H7 (cell line): ENCODE data around the gene CUBN. TPM values are rescaled to one million over a fixed set of nuclear protein-coding genes. Genes with fewer than 3 reads are reported as not detected.
"Not testable (repeated sequence)": the region's sequence is repeated elsewhere in the genome, so short reads cannot be mapped to it uniquely, and the experiment has no call there.

Experiments used
- DNase-seq: peaks from one replicate; pipeline ENCODE4 v3.0.0; 2012
- H3K27me3 ChIP-seq: 2 replicates; pipeline ENCODE4 v1.6.0; 2011; ENCODE audit warnings: mild to moderate bottlenecking, low read length; ENCODE audit not compliant: control insufficient read depth, insufficient read depth
- H3K36me3 ChIP-seq: replicated peaks from 2 replicates; pipeline ENCODE4 v1.5.1; 2011; ENCODE audit warnings: low read length; ENCODE audit not compliant: control insufficient read depth, insufficient read depth
- H3K4me3 ChIP-seq: 2 replicates; pipeline ENCODE4 v1.5.1; 2011; ENCODE audit warnings: low read depth, mild to moderate bottlenecking, control low read depth, low read length, moderate library complexity; ENCODE audit not compliant: insufficient read depth
- total RNA-seq: library from RNA; depleted of rRNA; stranded (reverse); fragments of >200 nt; shearing (Covaris generic); gene quantifications from 2 replicates; pipeline ENCODE4 v1.2.3, GENCODE V29; 2014

The CUBN gene
- total RNA-seq, 1 experiment from 2014 or later: 0.10 TPM

DNA sequence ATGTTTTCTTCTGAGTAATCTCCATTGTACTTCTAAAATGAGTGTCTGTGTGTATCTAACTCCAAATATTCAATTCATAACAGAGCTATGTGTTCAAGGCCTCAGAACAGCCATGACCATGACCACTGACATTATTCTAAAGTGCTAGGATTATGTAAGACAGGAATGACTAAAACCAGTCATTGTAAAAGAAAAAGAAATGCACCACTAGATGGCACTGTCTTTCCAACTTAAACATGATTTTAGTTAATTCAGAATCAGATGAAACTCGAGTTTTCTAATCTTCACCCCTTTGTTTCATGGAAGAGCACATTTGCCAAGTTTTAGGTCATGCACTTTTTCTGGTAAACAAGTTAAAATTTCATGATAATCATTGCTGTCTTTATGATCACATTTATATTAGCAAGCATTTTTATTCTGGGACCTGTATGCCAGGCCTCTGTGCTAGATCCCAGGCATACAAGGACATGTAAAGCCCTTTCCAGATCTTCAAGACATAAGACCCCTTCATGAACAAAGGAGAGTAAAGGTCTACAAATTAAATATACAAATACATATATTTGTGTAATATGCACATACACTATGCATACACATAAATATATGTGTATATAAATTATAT is 286.2 kb downstream of the CUBN start:
- DNase-seq: peak; percentile 22
- Histone ChIP-seq H3K27me3 (no peaks in the 10 kb centered on the region), H3K36me3 (no peaks in the 10 kb centered on the region), H3K4me3 (no peak overlapping the region)

DNA sequence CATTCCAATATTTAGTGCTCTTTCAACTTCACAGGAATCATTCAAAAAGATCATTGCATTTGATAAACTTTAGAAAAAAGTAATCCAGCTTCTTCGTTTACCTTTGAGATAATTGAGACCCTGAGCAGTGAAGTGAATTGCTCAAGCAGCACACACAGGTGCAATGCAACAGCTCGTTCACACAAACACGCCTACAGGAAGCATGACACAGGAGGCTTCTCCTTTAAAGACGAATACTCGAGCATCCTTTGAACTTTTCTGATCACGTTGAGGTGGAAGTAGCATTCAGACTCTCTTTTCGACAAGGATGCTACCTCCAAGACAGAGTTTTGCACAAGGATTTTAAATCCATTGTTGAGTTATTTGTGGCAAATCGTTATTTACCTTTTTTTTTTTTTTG is 294.4 kb downstream of the CUBN start:
- Histone ChIP-seq H3K36me3 (no peaks in the 10 kb centered on the region), H3K27me3 (no peaks in the 10 kb centered on the region), H3K4me3 (no peak overlapping the region)
- no peak for DNase-seq

DNA sequence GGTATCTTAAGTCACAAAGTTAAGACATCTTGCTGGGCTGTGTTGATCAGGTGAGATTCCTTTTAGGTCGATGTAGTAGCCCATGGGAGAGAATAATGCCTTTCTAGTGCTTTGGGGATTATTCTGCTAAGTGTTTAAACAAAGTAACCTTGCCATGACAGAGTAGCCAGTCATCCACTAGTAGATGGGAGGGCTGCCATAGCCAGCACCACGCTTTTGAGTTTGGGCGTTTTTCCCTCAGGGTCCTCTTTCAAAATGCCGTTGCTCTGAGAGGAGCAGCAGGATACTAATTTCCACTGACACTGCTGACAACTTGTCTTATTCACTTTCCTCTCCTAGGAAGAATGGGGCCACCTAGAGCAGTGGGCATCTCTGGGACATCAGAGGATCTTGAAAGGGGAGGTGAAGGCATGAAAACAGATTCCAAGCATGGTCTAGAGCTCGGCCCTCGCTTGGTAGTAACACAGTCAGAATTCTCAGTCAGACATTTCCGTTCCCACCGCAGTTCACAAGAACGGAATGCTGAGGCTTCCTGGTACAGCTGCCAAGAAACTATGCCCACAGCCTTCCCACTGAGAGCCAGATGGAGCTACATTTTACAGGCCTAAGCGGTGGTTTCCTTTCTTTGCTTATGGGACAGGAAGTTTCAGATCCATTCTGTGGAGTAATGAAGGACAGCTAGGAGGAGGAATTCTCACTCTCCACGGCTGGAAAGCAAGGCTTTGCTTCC is 297.1 kb downstream of the CUBN start:
- Histone ChIP-seq H3K27me3 (no peaks in the 10 kb centered on the region), H3K4me3 (no peak overlapping the region), H3K36me3 (no peaks in the 10 kb centered on the region)
- DNase-seq: no peak

GRCh38 chr10:16828701-16829175 is 300.9 kb downstream of the CUBN start:
- Histone ChIP-seq H3K36me3 (no peaks in the 10 kb centered on the region), H3K27me3 (no peaks in the 10 kb centered on the region), H3K4me3 (no peak overlapping the region)
- DNase-seq: no peak

DNA sequence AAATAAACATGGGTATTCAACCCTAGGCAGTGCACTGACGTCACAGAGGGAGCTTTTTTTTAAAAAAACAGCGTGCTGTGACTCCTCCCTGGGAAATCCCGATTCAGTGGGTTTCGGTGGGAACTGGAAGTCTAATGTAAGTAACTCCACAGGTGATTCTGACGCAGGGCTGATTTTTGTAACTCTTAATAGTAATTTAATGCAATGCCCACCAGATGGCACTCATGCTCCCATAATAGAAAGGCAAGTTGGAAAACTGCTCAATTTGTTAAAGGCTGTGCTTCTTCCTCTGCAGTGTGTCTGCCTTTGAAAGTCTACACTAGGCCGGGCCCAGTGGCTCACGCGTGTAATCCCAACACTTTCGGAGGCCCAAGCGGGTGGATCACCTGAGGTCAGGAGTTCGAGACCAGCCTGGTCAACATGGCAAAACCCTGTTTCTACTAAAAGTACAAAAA is 301.5 kb downstream of the CUBN start:
- Histone ChIP-seq H3K36me3 (no peaks in the 10 kb centered on the region), H3K4me3 (no peak overlapping the region), H3K27me3 (no peaks in the 10 kb centered on the region)
- DNase-seq: peak; percentile 41

GRCh38 chr10:16827474-16827873 is 302.1 kb downstream of the CUBN start:
- H3K27me3 ChIP-seq, H3K4me3 ChIP-seq, H3K36me3 ChIP-seq, DNase-seq: not testable (repeated sequence)

GRCh38 chr10:16822726-16823360 is 306.8 kb downstream of the CUBN start:
- no peak overlapping the region for H3K4me3 ChIP-seq
- DNase-seq: no peak
- H3K27me3 ChIP-seq: no peaks in the 10 kb centered on the region
- no peaks in the 10 kb centered on the region for H3K36me3 ChIP-seq

GRCh38 chr10:16822027-16822426 is 307.6 kb downstream of the CUBN start:
- no peaks in the 10 kb centered on the region for H3K27me3 ChIP-seq
- H3K4me3 ChIP-seq: no peak overlapping the region
- DNase-seq: no peak
- no peaks in the 10 kb centered on the region for H3K36me3 ChIP-seq

DNA sequence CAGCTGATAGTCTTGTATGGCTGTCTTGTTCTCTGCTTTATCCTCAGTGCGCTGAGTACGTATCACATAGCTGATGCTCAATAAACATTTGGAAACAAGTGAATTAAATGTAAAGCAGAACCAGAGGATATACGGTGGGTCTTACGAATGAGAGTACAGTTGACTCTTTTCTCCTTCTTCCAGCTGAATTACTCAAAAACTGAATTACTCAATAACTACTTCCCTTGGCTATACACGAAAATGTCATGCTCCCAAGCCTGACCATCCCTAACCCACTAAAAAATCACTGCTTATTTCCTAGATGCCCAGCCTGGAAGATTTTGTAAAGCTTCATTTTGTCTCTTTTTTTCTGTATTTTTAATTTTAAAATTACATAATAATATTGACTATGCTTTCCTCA is 309.2 kb downstream of the CUBN start:
- DNase-seq: no peak
- Histone ChIP-seq H3K36me3 (no peaks in the 10 kb centered on the region), H3K4me3 (no peak overlapping the region), H3K27me3 (no peaks in the 10 kb centered on the region)

GRCh38 chr10:16820018-16820417 is 309.6 kb downstream of the CUBN start:
- DNase-seq: no peak

GRCh38 chr10:16819436-16819835 is 310.2 kb downstream of the CUBN start:
- Histone ChIP-seq H3K4me3 (no peak overlapping the region), H3K27me3 (no peaks in the 10 kb centered on the region)

More at GRCh38 chr10:16820018-16820417, 309.6 kb downstream of the CUBN start:
- Histone ChIP-seq H3K4me3 (no peak overlapping the region), H3K27me3 (no peaks in the 10 kb centered on the region), H3K36me3 (no peaks in the 10 kb centered on the region)

DNA sequence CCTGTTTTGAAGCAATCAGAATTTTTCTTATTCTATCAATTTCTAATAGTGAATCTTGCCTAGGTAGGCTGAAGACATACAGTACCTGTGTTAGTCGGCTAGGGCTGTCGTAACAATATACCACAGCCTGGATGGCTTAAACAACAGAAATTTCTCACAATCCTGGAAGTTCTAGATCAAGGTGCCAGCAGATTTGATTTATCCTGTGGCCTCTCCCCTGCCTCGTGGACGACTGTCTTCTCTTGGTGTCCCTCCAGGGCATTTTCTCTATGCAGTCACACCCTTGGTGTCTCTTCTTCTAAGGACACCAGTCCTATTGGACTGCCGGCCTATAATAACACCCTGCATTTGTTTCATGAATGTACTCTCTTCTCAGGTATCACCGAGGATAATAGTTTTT is 310.6 kb downstream of the CUBN start:
- DNase-seq: no peak

More at GRCh38 chr10:16819436-16819835, 310.2 kb downstream of the CUBN start:
- H3K36me3 ChIP-seq: no peaks in the 10 kb centered on the region
- no peak for DNase-seq

DNA sequence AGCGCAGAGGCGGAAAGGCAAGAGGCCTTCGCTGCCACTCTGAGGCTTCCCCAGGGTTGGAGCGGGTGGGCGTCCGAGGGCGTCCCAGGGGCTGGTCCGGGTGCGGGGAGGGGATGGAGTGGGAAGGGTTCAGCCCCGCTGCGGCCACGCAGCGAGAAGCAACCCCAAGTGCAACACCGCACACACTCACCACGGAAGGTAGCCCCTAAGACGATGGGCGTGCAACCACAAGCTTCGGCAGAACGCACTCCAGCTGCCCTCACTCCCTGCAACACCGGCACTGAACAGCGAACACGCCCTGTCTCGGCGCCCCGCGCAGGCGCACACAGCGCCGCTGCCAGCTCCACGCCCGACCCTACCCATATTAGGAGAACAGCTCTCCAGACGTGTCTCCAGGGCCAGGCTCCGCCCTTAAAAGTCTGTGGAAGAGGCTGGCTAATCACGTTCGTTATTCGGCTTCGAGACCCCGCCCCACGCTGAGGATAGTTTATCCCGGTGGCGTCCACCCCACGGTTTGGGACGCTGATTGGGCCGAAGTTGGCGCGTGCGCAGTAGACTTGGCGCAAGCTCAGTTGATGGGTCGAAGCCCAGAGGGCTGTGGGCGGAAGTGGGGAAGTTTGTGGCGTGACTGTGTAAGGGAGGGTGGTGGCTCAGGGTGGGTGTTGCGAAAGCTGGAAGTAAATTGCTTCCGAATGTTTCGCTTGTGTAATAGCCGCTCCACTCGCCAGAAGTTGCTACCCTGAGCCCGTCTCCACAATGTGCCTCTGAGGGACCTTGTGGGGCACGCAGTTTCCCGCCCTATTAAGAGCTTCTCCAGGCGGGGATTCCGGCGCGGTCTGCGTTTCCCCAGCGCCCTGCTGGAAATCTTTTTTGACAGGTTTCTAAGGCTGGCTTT is 312.2 kb downstream of the CUBN start, which contains the start of gene RSU1:
TSS of gene RSU1 (minus strand) at position 300 of the 895 bp plus-strand sequence. CDS start 343 bp downstream, outside the sequence.
- Histone ChIP-seq H3K36me3 (no peaks in the 10 kb centered on the region), H3K27me3 (no peaks in the 10 kb centered on the region), H3K4me3 (peak within 1 kb of the TSS; percentile 95)
- DNase-seq: peak; percentile 96

More for the DNA sequence above, 310.6 kb downstream of the CUBN start:
- Histone ChIP-seq H3K27me3 (no peaks in the 10 kb centered on the region), H3K4me3 (no peak overlapping the region), H3K36me3 (no peaks in the 10 kb centered on the region)

- DNase-seq: peak; percentile 19
- Histone ChIP-seq H3K36me3 (no peaks in the 10 kb centered on the region), H3K27me3 (no peaks in the 10 kb centered on the region), H3K4me3 (peak overlapping the region; percentile 95)
These were observed 312.8 kb downstream of the CUBN start for GRCh38 chr10:16816830-16817124.
